ENCODE measurements around the gene DBP. TPM values are rescaled to one million over a fixed set of nuclear protein-coding genes. Genes with fewer than 3 reads are reported as not detected.

DBP gene
- polyA plus RNA-seq, 3 donors: 12.8 to 22.3 (median 17.5) TPM

GRCh38 chr19:48676487-48676886 is 39.3 kb upstream of the DBP start:
- 92% methylated on average over 17 of the region's 17 CpGs for WGBS (ENCODE audit: insufficient coverage)
- Mint-ChIP-seq H3K4me3 (no peak overlapping the region), H3K4me1 (peaks cover 8% of the 10 kb centered on the region), H3K9me3 (no peaks in the 10 kb centered on the region), H3K36me3 (no peaks in the 10 kb centered on the region), H3K27me3 (ENCODE audit: low read depth in 3 of 3) (peaks cover 3 to 5% (median 5%) of the 10 kb centered on the region in 3 donors), H3K27ac (no peak overlapping the region)
- Histone ChIP-seq H3K9me3 (replicated peaks in 1 of 2; ENCODE audit: control insufficient read depth in 1 of 2, insufficient read depth in 1 of 2, low read length in 2 of 2) (no peaks in the 10 kb centered on the region), H3K4me1 (ENCODE audit: control insufficient read depth in 1 of 2, insufficient read depth in 2 of 2, low read length in 2 of 2) (peaks cover 0 to 7% of the 10 kb centered on the region in 2 donors), H3K27me3 (ENCODE audit: control insufficient read depth in 2 of 2, insufficient read depth in 2 of 2, low read length in 2 of 2) (no peaks in the 10 kb centered on the region), H3K4me2 (replicated peaks; ENCODE audit: extremely low read depth, low read length, poor library complexity, severe bottlenecking) (no peak overlapping the region), H3K27ac (ENCODE audit: low read depth in 1 of 2, low read length in 2 of 2) (no peak overlapping the region), H2AFZ (ENCODE audit: insufficient read depth, low read depth, low read length, poor library complexity, severe bottlenecking) (no peak overlapping the region), H3K9ac (ENCODE audit: insufficient read depth, low read length, poor library complexity, severe bottlenecking) (no peak overlapping the region), H3K4me3 (replicated peaks in 1 of 3; ENCODE audit: low read depth in 2 of 3, low read length in 3 of 3) (no peak overlapping the region), H3K79me2 (ENCODE audit: insufficient read depth, low read length) (no peaks in the 10 kb centered on the region), H3K36me3 (replicated peaks in 1 of 2; ENCODE audit: control insufficient read depth in 1 of 2, insufficient read depth in 2 of 2, low read length in 2 of 2) (no peaks in the 10 kb centered on the region), H4K20me1 (ENCODE audit: insufficient read depth, low read length) (no peaks in the 10 kb centered on the region)
- no peak for DNase-seq
- intact Hi-C loops (cut with micrococcal nuclease): loop anchor here in 1 of 2 donors (5.0 kb wide), 1 partner anchor 34 kb away; no protein-coding TSS in a partner anchor
- TF ChIP-seq CTCF (IDR thresholded peaks at IDR 0.05): no peak

GRCh38 chr19:48674921-48675824 is 38.0 kb upstream of the DBP start:
- Mint-ChIP-seq H3K4me1 (peaks cover 8% of the 10 kb centered on the region), H3K4me3 (peak overlapping the region in 1 of 2 donors; percentile 70), H3K9me3 (no peaks in the 10 kb centered on the region), H3K27me3 (ENCODE audit: low read depth in 3 of 3) (peaks cover 2 to 4% (median 3%) of the 10 kb centered on the region in 3 donors), H3K27ac (peak overlapping the region in 4 of 7 donors; percentile 14 to 72 (median 45)), H3K36me3 (no peaks in the 10 kb centered on the region)
- no peaks in the 10 kb centered on the region for H3K79me2 ChIP-seq (ENCODE audit: insufficient read depth, low read length)
- H3K4me3 ChIP-seq (replicated peaks in 1 of 3; ENCODE audit: low read depth in 2 of 3, low read length in 3 of 3): no peak overlapping the region
- peak; percentile 80 for TF ChIP-seq CTCF (IDR thresholded peaks at IDR 0.05)
- no peaks in the 10 kb centered on the region for H3K36me3 ChIP-seq (replicated peaks in 1 of 2; ENCODE audit: control insufficient read depth in 1 of 2, insufficient read depth in 2 of 2, low read length in 2 of 2)
- DNase-seq: peak; percentile 69 to 76 (median 74)
- H3K27me3 ChIP-seq (ENCODE audit: control insufficient read depth in 2 of 2, insufficient read depth in 2 of 2, low read length in 2 of 2): no peaks in the 10 kb centered on the region
- no peak overlapping the region for H3K4me2 ChIP-seq (replicated peaks; ENCODE audit: extremely low read depth, low read length, poor library complexity, severe bottlenecking)
- peaks cover 0 to 7% of the 10 kb centered on the region in 2 donors for H3K4me1 ChIP-seq (ENCODE audit: control insufficient read depth in 1 of 2, insufficient read depth in 2 of 2, low read length in 2 of 2)
- H2AFZ ChIP-seq (ENCODE audit: insufficient read depth, low read depth, low read length, poor library complexity, severe bottlenecking): peak overlapping the region; percentile 52
- no peaks in the 10 kb centered on the region for H4K20me1 ChIP-seq (ENCODE audit: insufficient read depth, low read length)
- no peak overlapping the region for H3K9ac ChIP-seq (ENCODE audit: insufficient read depth, low read length, poor library complexity, severe bottlenecking)
- WGBS (ENCODE audit: insufficient coverage): 41% methylated on average over 26 of the region's 28 CpGs
- H3K9me3 ChIP-seq (replicated peaks in 1 of 2; ENCODE audit: control insufficient read depth in 1 of 2, insufficient read depth in 1 of 2, low read length in 2 of 2): no peaks in the 10 kb centered on the region
- intact Hi-C loops (cut with micrococcal nuclease): loop anchor here (1.0 to 5.0 kb wide), 2 partner anchors 29 to 33 kb away; partner anchors contain the start of gene CA11 (in 1 of the 2)
- H3K27ac ChIP-seq (ENCODE audit: low read depth in 1 of 2, low read length in 2 of 2): no peak overlapping the region

All from CD14-positive monocyte (primary cell).